Neural cell (in vitro differentiated cells): ENCODE measurements around the gene NCBP2L. TPM values are rescaled to one million over a fixed set of nuclear protein-coding genes. Genes with fewer than 3 reads are reported as not detected.

Experiments
- H2AFZ ChIP-seq: fragments of 200-600, 300-800 bp; sonication (generic), shearing (Covaris generic); 2 replicates; pipeline ENCODE4 v1.6.0; 2014; ENCODE audit warnings: low read depth, mild to moderate bottlenecking, antibody characterized with exemption, low read length, moderate library complexity
- H3F3A ChIP-seq: fragments of 200-600 bp; shearing (Covaris generic); 2 replicates; pipeline ENCODE4 v1.6.1; 2016; ENCODE audit warnings: mild to moderate bottlenecking, moderate library complexity, mixed read lengths, antibody characterized with exemption, low read length; ENCODE audit not compliant: insufficient read depth, poor library complexity, severe bottlenecking
- H3K27ac ChIP-seq: fragments of 200-600, 300-800 bp; sonication (generic), shearing (Covaris generic); 2 replicates; pipeline ENCODE4 v1.5.1; 2014; ENCODE audit warnings: mild to moderate bottlenecking, low read length, moderate library complexity
- H3K27me3 ChIP-seq: fragments of 300-800, 200-600 bp; sonication (generic), shearing (Covaris generic); 2 replicates; pipeline ENCODE4 v1.6.0; 2014; ENCODE audit warnings: mild to moderate bottlenecking, low read depth, low read length, moderate library complexity; ENCODE audit not compliant: insufficient read depth
- H3K36me3 ChIP-seq: fragments of 300-800, 200-600 bp; sonication (generic), shearing (Covaris generic); 2 replicates; pipeline ENCODE4 v1.5.1; 2014; ENCODE audit warnings: mild to moderate bottlenecking, antibody characterized with exemption, low read length, moderate library complexity; ENCODE audit not compliant: insufficient read depth
- H3K4me2 ChIP-seq: fragments of 300-800, 200-600 bp; sonication (generic), shearing (Covaris generic); 2 replicates; pipeline ENCODE4 v1.6.0; 2014; ENCODE audit warnings: mild to moderate bottlenecking, low read length
- H3K4me3 ChIP-seq: fragments of 300-800, 200-600 bp; sonication (generic), shearing (Covaris generic); 2 replicates; pipeline ENCODE4 v1.5.1; 2014; ENCODE audit warnings: mild to moderate bottlenecking, low read length, moderate library complexity
- H3K79me2 ChIP-seq: fragments of 200-600 bp; shearing (Covaris generic); replicated peaks from 2 replicates; pipeline ENCODE4 v1.6.0; 2014; ENCODE audit warnings: mild to moderate bottlenecking, low read length, moderate library complexity; ENCODE audit not compliant: insufficient read depth
- H3K9ac ChIP-seq: fragments of 300-800, 200-600 bp; sonication (generic), shearing (Covaris generic); 2 replicates; pipeline ENCODE4 v1.6.1; 2016; ENCODE audit warnings: mild to moderate bottlenecking, low read length, mixed read lengths
- H3K9me2 ChIP-seq: fragments of 200-600 bp; shearing (Covaris generic); 2 replicates; pipeline ENCODE4 v1.6.1; 2016; ENCODE audit warnings: mild to moderate bottlenecking, low read length, mixed read lengths; ENCODE audit not compliant: insufficient read depth
- H3K9me3 ChIP-seq: fragments of 200-600, 300-800 bp; sonication (generic), shearing (Covaris generic); 2 replicates; pipeline ENCODE4 v1.6.1; 2016; ENCODE audit warnings: mild to moderate bottlenecking, mixed run types, low read length, moderate library complexity, mixed read lengths
- H4K20me1 ChIP-seq: fragments of 200-600 bp; shearing (Covaris generic); 2 replicates; pipeline ENCODE4 v1.6.1; 2016; ENCODE audit warnings: mild to moderate bottlenecking, mixed run types; ENCODE audit not compliant: insufficient read depth
- CTCF ChIP-seq: fragments of 450-650 bp; IDR thresholded peaks from 2 replicates; pipeline ENCODE4 v1.5.1; 2014; ENCODE audit warnings: antibody characterized with exemption, mild to moderate bottlenecking, moderate library complexity; ENCODE audit not compliant: poor library complexity, severe bottlenecking
- EP300 ChIP-seq: fragments of 450-650 bp; conservative IDR thresholded peaks from 2 replicates; pipeline ENCODE4 v1.6.1; 2014; ENCODE audit warnings: antibody characterized with exemption, mild to moderate bottlenecking, moderate library complexity; ENCODE audit not compliant: poor library complexity, severe bottlenecking
- EZH2 ChIP-seq: fragments of 200-600, 300-800 bp; shearing (Covaris generic), sonication (generic); IDR thresholded peaks from 2 replicates; pipeline ENCODE4 v1.6.1; 2014; ENCODE audit warnings: antibody characterized with exemption, low read length, borderline replicate concordance, mild to moderate bottlenecking; ENCODE audit not compliant: insufficient read depth, poor library complexity, severe bottlenecking
- MXI1 ChIP-seq: fragments of 450-650 bp; conservative IDR thresholded peaks from 2 replicates; pipeline ENCODE4 v1.6.1; 2014; ENCODE audit warnings: antibody characterized with exemption, mild to moderate bottlenecking; ENCODE audit not compliant: poor library complexity, severe bottlenecking
- POLR2AphosphoS5 ChIP-seq: IDR thresholded peaks from 2 replicates; pipeline ENCODE4 v1.6.1; 2012
- RAD21 ChIP-seq: fragments of 450-650 bp; conservative IDR thresholded peaks from 2 replicates; pipeline ENCODE4 v1.6.1; 2014; ENCODE audit warnings: antibody characterized with exemption, mild to moderate bottlenecking, moderate library complexity
- REST ChIP-seq: IDR thresholded peaks from 2 replicates; pipeline ENCODE4 v1.6.1; 2012; ENCODE audit warnings: borderline replicate concordance
- SMC3 ChIP-seq: fragments of 450-650 bp; conservative IDR thresholded peaks from 2 replicates; pipeline ENCODE4 v1.6.1; 2014; ENCODE audit warnings: antibody characterized with exemption, mild to moderate bottlenecking, moderate library complexity; ENCODE audit not compliant: poor library complexity
- TAF1 ChIP-seq: IDR thresholded peaks from 2 replicates; pipeline ENCODE4 v1.6.1; 2012; ENCODE audit warnings: low read depth
- polyA plus RNA-seq: library from polyadenylated mRNA; depleted of rRNA; stranded (reverse); fragments of >200 nt; gene quantifications from 2 replicates; pipeline ENCODE4 v1.2.3, GENCODE V29; 2014

Gene NCBP2L
- polyA plus RNA-seq, 1 donor from 2014 or later = not detected

- Histone ChIP-seq H3K27me3 (no peaks in the 10 kb centered on the region), H3K9me3 (no peaks in the 10 kb centered on the region), H3K27ac (no peak overlapping the region)
Measured at GRCh38 chrX:107818900-107819521, 41.5 kb downstream of the NCBP2L start.

GRCh38 chrX:107823042-107823441, 45.5 kb downstream of the NCBP2L start:
- H3K27me3 ChIP-seq = no peaks in the 10 kb centered on the region
- no peak overlapping the region for H3K4me2 ChIP-seq
- TF ChIP-seq RAD21 (no peak), SMC3 (no peak), POLR2AphosphoS5 (no peak), MXI1 (no peak), REST (no peak), TAF1 (no peak), EZH2 (no peak), EP300 (no peak)

More at GRCh38 chrX:107818900-107819521, 41.5 kb downstream of the NCBP2L start:
- no peaks in the 10 kb centered on the region for H3K9me2 ChIP-seq
- H3F3A ChIP-seq = no peaks in the 10 kb centered on the region
- H4K20me1 ChIP-seq = no peaks in the 10 kb centered on the region
- no peak overlapping the region for H3K4me2 ChIP-seq
- H3K9ac ChIP-seq = no peak overlapping the region
- H3K36me3 ChIP-seq = no peaks in the 10 kb centered on the region
- H3K4me3 ChIP-seq = no peak overlapping the region
- no peak overlapping the region for H2AFZ ChIP-seq
- TF ChIP-seq POLR2AphosphoS5 (no peak), CTCF (no peak), REST (no peak), RAD21 (no peak)
- no peaks in the 10 kb centered on the region for H3K79me2 ChIP-seq

More at GRCh38 chrX:107823042-107823441, 45.5 kb downstream of the NCBP2L start:
- H3K9me2 ChIP-seq = no peaks in the 10 kb centered on the region
- no peaks in the 10 kb centered on the region for H3K79me2 ChIP-seq
- no peak overlapping the region for H3K9ac ChIP-seq
- H3K9me3 ChIP-seq = no peaks in the 10 kb centered on the region
- H3F3A ChIP-seq = no peaks in the 10 kb centered on the region
- no peak overlapping the region for H2AFZ ChIP-seq
- no peak overlapping the region for H3K4me3 ChIP-seq
- H4K20me1 ChIP-seq = no peaks in the 10 kb centered on the region
- H3K36me3 ChIP-seq = no peaks in the 10 kb centered on the region
- no peak overlapping the region for H3K27ac ChIP-seq
